ENCODE measurements around the gene TESK1. TPM values are rescaled to one million over a fixed set of nuclear protein-coding genes. Genes with fewer than 3 reads are reported as not detected.
"Not testable (repeated sequence)": the region's sequence is repeated elsewhere in the genome, so short reads cannot be mapped to it uniquely, and the experiment has no call there.

The TESK1 gene
- total RNA-seq, 2 experiments from 2014 or later, result 26.1 to 26.9 TPM

- TF ChIP-seq CTCF (IDR thresholded peaks at IDR 0.05), result no peak
- peaks cover 22% of the 10 kb centered on the region for H3K9me3 Mint-ChIP-seq
- no peak overlapping the region for H3K4me3 Mint-ChIP-seq
- DNase-seq (no peak), ATAC-seq (no peak)
- intact Hi-C loops (cut with micrococcal nuclease), result no loop called here
- no peaks in the 10 kb centered on the region for H3K27me3 Mint-ChIP-seq
- H3K27ac Mint-ChIP-seq, result no peak overlapping the region
- H3K4me1 Mint-ChIP-seq (ENCODE audit: low read depth), result no peaks in the 10 kb centered on the region
- ChIA-PET CTCF (no interaction called here), POLR2A (no interaction called here)
- H3K36me3 Mint-ChIP-seq (ENCODE audit: low read depth), result peaks cover 21% of the 10 kb centered on the region
These were observed 10.6 kb upstream of the TESK1 start for GRCh38 chr9:35594471-35594870.

DNA sequence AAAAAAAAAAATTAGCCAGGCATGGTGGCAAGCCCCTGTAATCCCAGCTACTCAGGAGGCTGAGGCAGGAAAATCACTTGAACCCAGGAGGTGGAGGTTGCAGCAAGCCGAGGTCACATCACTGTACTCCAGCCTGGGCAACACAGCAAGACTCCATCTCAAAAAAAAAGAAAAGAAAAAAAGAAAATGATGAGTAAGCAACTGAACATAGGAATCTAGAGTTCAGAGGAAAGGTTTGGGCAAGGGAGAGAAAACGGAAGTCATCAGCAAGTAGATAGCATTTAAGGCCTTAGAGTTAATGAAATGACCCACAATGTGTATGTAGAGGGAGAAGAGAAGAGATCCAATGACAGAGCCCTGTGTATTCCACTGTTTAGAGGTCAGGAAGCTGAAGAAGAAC lies 8.2 kb upstream of the TESK1 start:
- H3K4me3 Mint-ChIP-seq; H3K4me1 Mint-ChIP-seq (ENCODE audit: low read depth); POLR2A ChIA-PET; H3K27ac Mint-ChIP-seq; ATAC-seq; intact Hi-C loops (cut with micrococcal nuclease); DNase-seq; CTCF ChIA-PET; H3K27me3 Mint-ChIP-seq: not testable (repeated sequence)
- Mint-ChIP-seq H3K9me3 (peaks cover 20% of the 10 kb centered on the region), H3K36me3 (ENCODE audit: low read depth) (peaks cover 16% of the 10 kb centered on the region)

- CTCF ChIA-PET, result interaction anchor here (0.9 to 2.0 kb wide), 8 partner anchors 12 to 97 kb away, joined by 3 to 10 read pairs (median 5); no protein-coding TSS in a partner anchor
- Mint-ChIP-seq H3K27me3 (no peaks in the 10 kb centered on the region), H3K36me3 (ENCODE audit: low read depth) (peaks cover 5% of the 10 kb centered on the region), H3K4me1 (ENCODE audit: low read depth) (peaks cover 14% of the 10 kb centered on the region), H3K27ac (no peak overlapping the region), H3K4me3 (no peak overlapping the region), H3K9me3 (peaks cover 3% of the 10 kb centered on the region)
- TF ChIP-seq CTCF (IDR thresholded peaks at IDR 0.05), result no peak
- ATAC-seq (no peak), DNase-seq (no peak)
- intact Hi-C loops (cut with micrococcal nuclease), result no loop called here
- POLR2A ChIA-PET, result no interaction called here
These were observed 6.0 kb upstream of the TESK1 start for GRCh38 chr9:35598866-35599590.

GRCh38 chr9:35599763-35600604 lies 5.1 kb upstream of the TESK1 start:
- Mint-ChIP-seq H3K27me3 (no peaks in the 10 kb centered on the region), H3K36me3 (ENCODE audit: low read depth) (peaks cover 3% of the 10 kb centered on the region), H3K4me3 (no peak overlapping the region), H3K4me1 (ENCODE audit: low read depth) (peaks cover 14% of the 10 kb centered on the region), H3K27ac (no peak overlapping the region), H3K9me3 (no peaks in the 10 kb centered on the region)
- DNase-seq (peak; percentile 20), ATAC-seq (no peak)
- ChIA-PET POLR2A (no interaction called here), CTCF (interaction anchor here (0.7 to 2.0 kb wide), 10 partner anchors 11 to 131 kb away, joined by 3 to 10 read pairs (median 4); no protein-coding TSS in a partner anchor)
- intact Hi-C loops (cut with micrococcal nuclease), result loop anchor here (5.0 kb wide), 1 partner anchor 132 kb away; the partner anchor contains the start of genes CREB3 and TLN1
- no peak for TF ChIP-seq CTCF (IDR thresholded peaks at IDR 0.05)

GRCh38 chr9:35603506-35603985 lies 1.5 kb upstream of the TESK1 start:
- ChIA-PET POLR2A (interaction anchor here (0.6 to 3.1 kb wide), 7 partner anchors 16 to 492 kb away, joined by 3 to 10 read pairs (median 4); partner anchors contain the start of genes CCDC107, CREB3, RMRP and SPAG8), CTCF (interaction anchor here (0.7 to 3.2 kb wide), 26 partner anchors 9 to 222 kb away, joined by 3 to 23 read pairs (median 4); partner anchors contain the start of genes CCDC107, CREB3, GBA2 and HINT2)
- no peak for TF ChIP-seq CTCF (IDR thresholded peaks at IDR 0.05)
- no peaks in the 10 kb centered on the region for H3K27me3 Mint-ChIP-seq
- H3K4me1 Mint-ChIP-seq (ENCODE audit: low read depth), result peaks cover 28% of the 10 kb centered on the region
- peak; percentile 50 for DNase-seq
- intact Hi-C loops (cut with micrococcal nuclease), result loop anchor here (5.0 kb wide), 1 partner anchor 129 kb away; the partner anchor contains the start of genes CREB3 and TLN1
- H3K9me3 Mint-ChIP-seq, result no peaks in the 10 kb centered on the region
- peak overlapping the region; percentile 95 for H3K27ac Mint-ChIP-seq
- peak overlapping the region; percentile 87 for H3K4me3 Mint-ChIP-seq
- H3K36me3 Mint-ChIP-seq (ENCODE audit: low read depth), result peaks cover 17% of the 10 kb centered on the region
- no peak for ATAC-seq

Measured in activated CD8-positive, alpha-beta T cell treated with anti-CD3 and anti-CD28 coated beads for 36 hours (primary cell).